SJSA1 (cell line): ENCODE measurements around the gene AK5. TPM values are rescaled to one million over a fixed set of nuclear protein-coding genes. Genes with fewer than 3 reads are reported as not detected.

Experiments used
- DNase-seq, 2 experiments: peaks; one replicate each; pipeline ENCODE4 v3.0.0-alpha.2; 2015 to 2020; ENCODE audit warnings: low spot score in 2 of 2, low read depth in 1 of 2
- H3K27ac ChIP-seq: fragments of 250-450 bp; sonication (Bioruptor Pico); 2 replicates; pipeline ENCODE4 v1.5.1; 2020; ENCODE audit warnings: mild to moderate bottlenecking, moderate library complexity
- H3K27me3 ChIP-seq: fragments of 250-450 bp; sonication (Bioruptor Pico); replicated peaks from 2 replicates; pipeline ENCODE4 v1.5.1; 2020; ENCODE audit warnings: mild to moderate bottlenecking, moderate library complexity
- H3K36me3 ChIP-seq: fragments of 250-450 bp; sonication (Bioruptor Pico); 2 replicates; pipeline ENCODE4 v1.5.1; 2020; ENCODE audit warnings: mild to moderate bottlenecking
- H3K4me1 ChIP-seq: fragments of 250-450 bp; sonication (Bioruptor Pico); replicated peaks from 2 replicates; pipeline ENCODE4 v1.6.1; 2021; ENCODE audit warnings: mild to moderate bottlenecking
- H3K4me3 ChIP-seq: fragments of 250-450 bp; sonication (Bioruptor Pico); 2 replicates; pipeline ENCODE4 v1.5.1; 2020; ENCODE audit warnings: mild to moderate bottlenecking
- H3K9me3 ChIP-seq: fragments of 250-450 bp; sonication (Bioruptor Pico); replicated peaks from 2 replicates; pipeline ENCODE4 v1.5.1; 2020; ENCODE audit warnings: mild to moderate bottlenecking
- total RNA-seq: library from RNA; depleted of rRNA; stranded (reverse); fragments of >200 nt; shearing (Covaris generic); gene quantifications from 2 replicates; pipeline ENCODE4 v1.2.3, GENCODE V29; 2014

AK5 gene
- total RNA-seq, 1 experiment from 2014 or later = 1.4 TPM

GRCh38 chr1:77553568-77554291, 271.9 kb downstream of the AK5 start:
- no peaks in the 10 kb centered on the region for H3K36me3 ChIP-seq
- H3K4me1 ChIP-seq = peaks cover 5% of the 10 kb centered on the region; the same call in 1 of the 2 replicates
- H3K27me3 ChIP-seq = no peaks in the 10 kb centered on the region
- no peaks in the 10 kb centered on the region for H3K9me3 ChIP-seq
- no peak overlapping the region for H3K4me3 ChIP-seq
- H3K27ac ChIP-seq = no peak overlapping the region
- DNase-seq = no peak

- Histone ChIP-seq H3K27ac (no peak overlapping the region), H3K9me3 (no peaks in the 10 kb centered on the region), H3K36me3 (no peaks in the 10 kb centered on the region; the same call in 1 of the 2 replicates), H3K4me3 (no peak overlapping the region), H3K4me1 (peaks cover 5% of the 10 kb centered on the region; the same call in 1 of the 2 replicates), H3K27me3 (no peaks in the 10 kb centered on the region)
- DNase-seq = no peak
These were observed 274.2 kb downstream of the AK5 start for GRCh38 chr1:77556045-77556444.

GRCh38 chr1:77557053-77557452, 275.2 kb downstream of the AK5 start:
- Histone ChIP-seq H3K27me3 (no peaks in the 10 kb centered on the region), H3K27ac (no peak overlapping the region), H3K4me1 (peaks cover 5% of the 10 kb centered on the region; the same call in 1 of the 2 replicates), H3K9me3 (no peaks in the 10 kb centered on the region), H3K4me3 (no peak overlapping the region), H3K36me3 (no peaks in the 10 kb centered on the region; the same call in 1 of the 2 replicates)
- peak in 1 of 2 experiments; percentile 29 for DNase-seq

- Histone ChIP-seq H3K27ac (no peak overlapping the region), H3K27me3 (no peaks in the 10 kb centered on the region), H3K4me1 (peaks cover 5% of the 10 kb centered on the region; the same call in 1 of the 2 replicates), H3K9me3 (no peaks in the 10 kb centered on the region), H3K4me3 (no peak overlapping the region), H3K36me3 (peaks cover 2% of the 10 kb centered on the region; the same call in 1 of the 2 replicates)
- no peak for DNase-seq
These were observed 276.9 kb downstream of the AK5 start for GRCh38 chr1:77558591-77559164.

GRCh38 chr1:77560741-77561140, 278.9 kb downstream of the AK5 start:
- Histone ChIP-seq H3K9me3 (no peaks in the 10 kb centered on the region), H3K4me3 (no peak overlapping the region), H3K27me3 (no peaks in the 10 kb centered on the region), H3K4me1 (peaks cover 5% of the 10 kb centered on the region; the same call in 1 of the 2 replicates), H3K27ac (no peak overlapping the region), H3K36me3 (peaks cover 16% of the 10 kb centered on the region)
- DNase-seq = no peak

- no peak overlapping the region for H3K4me3 ChIP-seq
These were observed 280.9 kb downstream of the AK5 start for GRCh38 chr1:77562596-77563150.

GRCh38 chr1:77565321-77565720, 283.5 kb downstream of the AK5 start:
- no peaks in the 10 kb centered on the region for H3K4me1 ChIP-seq
- H3K36me3 ChIP-seq = peaks cover 44% of the 10 kb centered on the region

More at GRCh38 chr1:77562596-77563150, 280.9 kb downstream of the AK5 start:
- no peak overlapping the region for H3K27ac ChIP-seq
- H3K4me1 ChIP-seq = no peaks in the 10 kb centered on the region
- no peak for DNase-seq
- no peaks in the 10 kb centered on the region for H3K27me3 ChIP-seq
- H3K36me3 ChIP-seq = peaks cover 36% of the 10 kb centered on the region
- H3K9me3 ChIP-seq = no peaks in the 10 kb centered on the region

GRCh38 chr1:77571642-77572041, 289.8 kb downstream of the AK5 start:
- Histone ChIP-seq H3K27ac (no peak overlapping the region), H3K4me3 (no peak overlapping the region), H3K27me3 (no peaks in the 10 kb centered on the region), H3K4me1 (no peaks in the 10 kb centered on the region), H3K36me3 (peaks cover 67% of the 10 kb centered on the region), H3K9me3 (no peaks in the 10 kb centered on the region)
- no peak for DNase-seq

More at GRCh38 chr1:77565321-77565720, 283.5 kb downstream of the AK5 start:
- Histone ChIP-seq H3K9me3 (no peaks in the 10 kb centered on the region), H3K4me3 (no peak overlapping the region), H3K27ac (no peak overlapping the region), H3K27me3 (no peaks in the 10 kb centered on the region)
- DNase-seq = no peak

- Histone ChIP-seq H3K27me3 (no peaks in the 10 kb centered on the region), H3K4me3 (no peak overlapping the region), H3K36me3 (peaks cover 74% of the 10 kb centered on the region), H3K27ac (no peak overlapping the region), H3K4me1 (no peaks in the 10 kb centered on the region), H3K9me3 (no peaks in the 10 kb centered on the region)
- DNase-seq = no peak
These were observed 297.7 kb downstream of the AK5 start for GRCh38 chr1:77579547-77579946.

GRCh38 chr1:77582905-77583304, 301.1 kb downstream of the AK5 start:
- no peaks in the 10 kb centered on the region for H3K9me3 ChIP-seq
- no peak overlapping the region for H3K4me3 ChIP-seq
- DNase-seq = no peak
- H3K27me3 ChIP-seq = no peaks in the 10 kb centered on the region
- no peaks in the 10 kb centered on the region for H3K4me1 ChIP-seq
- no peak overlapping the region for H3K27ac ChIP-seq
- H3K36me3 ChIP-seq = peaks cover 44% of the 10 kb centered on the region

- no peaks in the 10 kb centered on the region for H3K9me3 ChIP-seq
- peaks cover 38% of the 10 kb centered on the region for H3K36me3 ChIP-seq
- H3K27ac ChIP-seq = no peak overlapping the region
- H3K27me3 ChIP-seq = no peaks in the 10 kb centered on the region
- H3K4me3 ChIP-seq = no peak overlapping the region
- no peaks in the 10 kb centered on the region for H3K4me1 ChIP-seq
- DNase-seq = no peak
These were observed 301.7 kb downstream of the AK5 start for GRCh38 chr1:77583483-77583882.

GRCh38 chr1:77584884-77585283, 303.1 kb downstream of the AK5 start:
- Histone ChIP-seq H3K4me3 (no peak overlapping the region), H3K9me3 (no peaks in the 10 kb centered on the region), H3K27ac (no peak overlapping the region), H3K4me1 (no peaks in the 10 kb centered on the region), H3K27me3 (no peaks in the 10 kb centered on the region), H3K36me3 (peaks cover 24% of the 10 kb centered on the region)
- no peak for DNase-seq

- Histone ChIP-seq H3K36me3 (peaks cover 16% of the 10 kb centered on the region), H3K4me1 (no peaks in the 10 kb centered on the region), H3K4me3 (no peak overlapping the region), H3K9me3 (no peaks in the 10 kb centered on the region), H3K27ac (no peak overlapping the region), H3K27me3 (no peaks in the 10 kb centered on the region)
- no peak for DNase-seq
These were observed 303.9 kb downstream of the AK5 start for GRCh38 chr1:77585610-77586314.
